Left cardiac atrium (tissue), 4 donors: ENCODE data around the gene SLC25A19. TPM values are rescaled to one million over a fixed set of nuclear protein-coding genes. Genes with fewer than 3 reads are reported as not detected.

ENCODE experiments used
- ATAC-seq, 2 donors: fragments of 200-7000 bp; cut with Tn5 transposase; one replicate each; pipeline ENCODE4 v1.9.1; 2020; ENCODE audit warnings: mild to moderate bottlenecking in 2 of 2, moderate library complexity in 2 of 2
- DNase-seq: peaks from one replicate; pipeline ENCODE4 v3.0.0-alpha.2; 2020
- intact Hi-C, 2 donors: fragments of 100-400 bp; cut with DNase I; formaldehyde crosslinking; loops; one replicate each; pipeline versions ENCODE4 v1.14.1 to v1.15.1; 2022 to 2023
- total RNA-seq, 2 donors: library from RNA; stranded (reverse); fragmentation: NEBNext Ultra II Directional; extraction: Animal tissue kit (Norgen Biotek cat#: 25700); gene quantifications; one replicate each; pipeline ENCODE4 v1.2.1, GENCODE V29; 2021
- donor health status: DM: no; HTN: yes; CAD: no.
- donor health status: DM: no; HTN: yes; CAD: no; lungs with severe emphysema.
- donor health status: DM: yes; HTN: yes; CAD: no.
- donor health status: Dilated cardiomyopathy.

Gene SLC25A19
- total RNA-seq, 2 donors from 2014 or later, result 15.2 to 21.0 TPM

DNA sequence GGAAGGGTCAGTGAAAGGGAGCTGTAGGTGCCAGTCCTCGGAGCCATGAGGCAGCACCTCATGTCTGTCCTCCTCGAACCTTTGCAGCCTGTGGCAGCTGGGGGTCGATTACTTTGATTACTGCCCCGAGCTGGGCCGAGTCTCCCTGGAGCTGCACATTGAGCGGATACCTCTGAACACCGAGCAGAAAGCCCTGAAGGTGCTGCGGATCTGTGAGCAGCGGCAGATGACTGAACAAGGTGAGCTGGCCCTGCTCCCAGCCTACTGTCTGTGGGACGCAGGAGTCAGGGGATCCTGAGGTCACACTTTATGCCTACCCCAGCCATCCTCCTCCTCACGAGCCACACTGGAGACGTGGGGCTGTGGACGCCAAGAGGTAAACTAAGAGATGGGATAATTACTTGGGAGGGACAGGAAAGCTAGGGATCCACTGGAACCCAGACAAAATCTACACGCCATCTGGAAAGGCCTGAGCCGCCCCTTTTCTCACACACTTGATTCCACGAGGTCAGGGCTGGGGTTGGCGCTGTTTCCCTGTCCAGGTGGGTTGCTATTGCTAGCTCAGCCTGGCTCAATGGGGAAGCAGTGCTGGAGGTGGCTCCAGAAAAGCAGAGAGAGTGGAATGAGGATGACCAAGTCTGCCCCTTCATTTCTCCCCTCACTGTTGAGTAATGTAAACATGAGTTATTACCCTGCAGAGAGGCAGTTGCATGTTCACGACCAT lies 57.3 kb downstream of the SLC25A19 start:
- intact Hi-C loops, result no loop called here
- ATAC-seq, result no peak
- no peak for DNase-seq

DNA sequence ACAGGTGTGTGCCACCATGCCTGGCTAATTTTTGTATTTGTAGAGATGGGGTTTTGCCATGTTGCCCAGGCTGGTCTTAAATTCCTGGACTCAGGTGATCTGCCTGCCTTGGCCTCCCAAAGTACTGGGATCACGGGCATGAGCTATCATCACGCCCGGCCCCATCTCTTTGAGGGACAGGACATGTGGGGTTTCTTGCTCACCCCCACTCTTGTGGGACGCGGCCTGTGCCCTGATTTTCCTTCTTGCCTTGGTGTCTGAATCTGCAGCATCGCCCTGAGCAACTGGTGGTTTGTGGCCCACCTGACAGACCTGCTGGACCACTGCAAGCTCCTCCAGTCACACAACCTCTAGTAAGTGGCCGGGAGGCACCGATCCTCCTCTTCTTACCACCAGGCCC lies 58.2 kb downstream of the SLC25A19 start:
- intact Hi-C loops, result no loop called here
- DNase-seq (no peak), ATAC-seq (no peak)

- DNase-seq (no peak), ATAC-seq (peak; percentile 57 to 67)
- intact Hi-C loops, result no loop called here
Measured at GRCh38 chr17:75228847-75229246, 60.4 kb downstream of the SLC25A19 start.

GRCh38 chr17:75228305-75228704 lies 60.9 kb downstream of the SLC25A19 start:
- no peak for DNase-seq
- ATAC-seq, result peak; percentile 71 to 76
- intact Hi-C loops, result no loop called here

DNA sequence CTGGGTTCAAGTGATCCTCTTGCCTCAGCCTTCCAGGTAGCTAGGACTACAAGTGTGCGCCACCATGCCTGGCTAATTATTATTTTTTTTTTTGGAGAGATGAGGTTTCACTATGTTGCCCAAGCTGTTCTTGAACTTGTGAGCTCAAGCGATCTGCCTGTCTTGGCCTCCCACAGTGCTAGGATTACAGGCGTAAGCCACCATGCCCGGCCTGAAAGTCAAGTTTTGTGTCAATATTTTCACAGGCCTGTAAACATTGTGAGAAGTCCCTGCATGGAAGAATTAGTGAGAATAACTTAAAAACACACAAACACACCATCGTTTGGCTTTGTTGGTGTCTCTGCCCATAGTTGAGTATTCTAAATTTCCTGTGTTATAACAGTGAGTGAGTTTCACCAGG lies 61.5 kb downstream of the SLC25A19 start:
- ATAC-seq (no peak), DNase-seq (no peak)
- intact Hi-C loops, result no loop called here

GRCh38 chr17:75225016-75225415 lies 64.2 kb downstream of the SLC25A19 start:
- intact Hi-C loops, result no loop called here
- ATAC-seq (no peak), DNase-seq (no peak)

Other genes starting within 250 kb of the SLC25A19 start
- 100 to 1,000 TPM; 676 to 729 TPM for gene ATP5PD, start 242.5 kb downstream of the SLC25A19 start, total RNA-seq
- 10 to 100 TPM; 21.4 to 26.2 TPM for gene KCTD2, start 242.2 kb downstream of the SLC25A19 start, total RNA-seq
- 10 to 100 TPM in 1 of 2 donors, 1 to 10 TPM in 1; 7.2 to 14.3 TPM for gene SLC16A5, start 201.5 kb downstream of the SLC25A19 start, total RNA-seq
- gene ARMC7, start 179.5 kb downstream of the SLC25A19 start, total RNA-seq, result 1 to 10 TPM; 5.8 to 6.7 TPM
- 10 to 100 TPM; 27.2 to 28.4 TPM for gene NT5C, start 157.7 kb downstream of the SLC25A19 start, total RNA-seq
- 10 to 100 TPM; 16.4 to 19.7 TPM for gene JPT1, start 134.9 kb downstream of the SLC25A19 start, total RNA-seq
- 100 to 1,000 TPM; 231 to 246 TPM for gene SUMO2, start 106.5 kb downstream of the SLC25A19 start, total RNA-seq
- gene NUP85, start 83.8 kb downstream of the SLC25A19 start, total RNA-seq, result 10 to 100 TPM; 28.6 to 37.9 TPM
- gene GGA3, start 27.8 kb downstream of the SLC25A19 start, total RNA-seq, result 10 to 100 TPM; 23.0 to 24.5 TPM
- 100 to 1,000 TPM in 1 of 2 donors, 10 to 100 TPM in 1; 85.4 to 103 TPM for gene MRPS7, start 27.6 kb downstream of the SLC25A19 start, total RNA-seq
- 10 to 100 TPM; 13.8 to 17.7 TPM for gene MIF4GD, start 18.2 kb downstream of the SLC25A19 start, total RNA-seq
- gene GRB2, start 116.2 kb upstream of the SLC25A19 start, total RNA-seq, result 100 to 1,000 TPM in 1 of 2 donors, 10 to 100 TPM in 1; 90.3 to 110 TPM
- 10 to 100 TPM; 46.0 to 47.2 TPM for gene TMEM94, start 167.2 kb upstream of the SLC25A19 start, total RNA-seq
- gene CASKIN2, start 226.1 kb upstream of the SLC25A19 start, total RNA-seq, result 10 to 100 TPM; 37.7 to 60.2 TPM
- 1 to 10 TPM; 9.0 to 9.5 TPM for gene TSEN54, start 227.1 kb upstream of the SLC25A19 start, total RNA-seq
- gene LLGL2, start 236.3 kb upstream of the SLC25A19 start, total RNA-seq, result 1 to 10 TPM; 6.8 to 8.7 TPM